Dermis microvascular lymphatic vessel endothelial cell (primary cell): ENCODE results near the gene OR11A1. TPM values are rescaled to one million over a fixed set of nuclear protein-coding genes. Genes with fewer than 3 reads are reported as not detected.
A peak's percentile ranks its signal among the peaks of the same experiment; 100 is the strongest.
"Not testable (repeated sequence)": the region's sequence is repeated elsewhere in the genome, so short reads cannot be mapped to it uniquely, and the experiment has no call there.

Source experiments
- DNase-seq, 2 donors: peaks; one replicate each; pipeline versions ENCODE4 v3.0.0 to v3.0.0-alpha.2; 2010; ENCODE audit warnings: low read depth in 2 of 2
- total RNA-seq: library from RNA; depleted of rRNA; stranded (reverse); fragments of >200 nt; gene quantifications from 2 replicates; pipeline ENCODE4 v1.2.1, GENCODE V29; 2014

The OR11A1 gene
- total RNA-seq, 1 donor from 2014 or later, result not detected

- no peak for DNase-seq
These were observed 22.7 kb upstream of the OR11A1 start for GRCh38 chr6:29479560-29479959.

GRCh38 chr6:29478740-29479139, 21.9 kb upstream of the OR11A1 start:
- DNase-seq, result no peak

GRCh38 chr6:29477923-29478450, 21.1 kb upstream of the OR11A1 start:
- DNase-seq, result no peak

- DNase-seq, result no peak
These were observed 18.1 kb upstream of the OR11A1 start for GRCh38 chr6:29474996-29475395.

GRCh38 chr6:29466241-29466640, 9.4 kb upstream of the OR11A1 start:
- peak; percentile 53 to 73 for DNase-seq

GRCh38 chr6:29465801-29466200, 8.9 kb upstream of the OR11A1 start:
- DNase-seq, result no peak

- no peak for DNase-seq
These were observed 8.4 kb upstream of the OR11A1 start for GRCh38 chr6:29465279-29465678.

GRCh38 chr6:29462022-29462421, 5.2 kb upstream of the OR11A1 start:
- DNase-seq, result no peak

GRCh38 chr6:29461021-29461814, 4.3 kb upstream of the OR11A1 start:
- DNase-seq, result no peak

- no peak for DNase-seq
These were observed 5.2 kb downstream of the OR11A1 start for GRCh38 chr6:29451471-29452193.

- no peak for DNase-seq
These were observed 9.2 kb downstream of the OR11A1 start for GRCh38 chr6:29447670-29448069.

- not testable (repeated sequence) for DNase-seq
These were observed 12.8 kb downstream of the OR11A1 start for GRCh38 chr6:29444031-29444430.

GRCh38 chr6:29442719-29443118, 14.2 kb downstream of the OR11A1 start:
- DNase-seq, result no peak

GRCh38 chr6:29439006-29439405, 17.9 kb downstream of the OR11A1 start, which contains the start of gene OR10C1:
TSS of gene OR10C1 (plus strand) at chr6:29439306. CDS start at chr6:29440016, 710 bp downstream.
- DNase-seq, result no peak

GRCh38 chr6:29436730-29437129, 20.1 kb downstream of the OR11A1 start:
- DNase-seq, result not testable (repeated sequence)

- DNase-seq, result no peak
These were observed 30.2 kb downstream of the OR11A1 start for GRCh38 chr6:29426654-29427053.

- no peak for DNase-seq
These were observed 31.8 kb downstream of the OR11A1 start for GRCh38 chr6:29425075-29425474.

- no peak for DNase-seq
These were observed 32.3 kb downstream of the OR11A1 start for GRCh38 chr6:29424575-29424974.

GRCh38 chr6:29424168-29424567, 32.7 kb downstream of the OR11A1 start:
- no peak for DNase-seq

- no peak for DNase-seq
These were observed 37.4 kb downstream of the OR11A1 start for GRCh38 chr6:29419516-29419915.

GRCh38 chr6:29414588-29414987, 42.3 kb downstream of the OR11A1 start, which contains the start of gene OR12D1:
TSS of gene OR12D1 (plus strand) at chr6:29414928.
- DNase-seq, result peak in 1 of 2 donors; percentile 11

- no peak for DNase-seq
These were observed 53.1 kb downstream of the OR11A1 start for GRCh38 chr6:29403801-29404200.
